GM12878 (cell line): ENCODE data around the gene EEFSEC. TPM values are rescaled to one million over a fixed set of nuclear protein-coding genes. Genes with fewer than 3 reads are reported as not detected.
A peak's percentile ranks its signal among the peaks of the same experiment; 100 is the strongest.

Experiments used
- ATAC-seq: fragments of 200-7000 bp; cut with Tn5 transposase; 3 replicates; pipeline ENCODE4 v1.9.1; 2020; ENCODE audit warnings: mild to moderate bottlenecking, moderate library complexity
- BruUV-seq: library from RNA; stranded (reverse); fragments of 400-500 nt; replicated peaks from 2 replicates; lab custom pipeline; 2021; lab: Mats Ljungman, UMichigan
- CTCF ChIA-PET: fragments of 300-600 bp; sonication (Branson Sonifier 250); formaldehyde crosslinking; extraction: SDS; loops from one replicate; lab custom pipeline; 2021; ENCODE audit warnings: inconsistent platforms; lab: Yijun Ruan, JAX
- POLR2A ChIA-PET: fragments of 350-600 bp; formaldehyde crosslinking; extraction: SDS; loops from one replicate; lab custom pipeline; 2021; ENCODE audit warnings: inconsistent platforms; lab: Charles Lee
- RAD21 ChIA-PET: fragments of 300-600 bp; sonication (Branson Sonifier 250); formaldehyde crosslinking; loops from one replicate; lab custom pipeline; 2023; ENCODE audit warnings: antibody characterized with exemption; ENCODE audit not compliant: unreplicated experiment; lab: Charles Lee
- SMC1A ChIA-PET: fragments of 300-600 bp; sonication (Branson Sonifier 250); formaldehyde crosslinking; loops from one replicate; lab custom pipeline; 2023; ENCODE audit not compliant: unreplicated experiment, uncharacterized antibody; lab: Charles Lee
- DNase-seq: peaks from one replicate; pipeline ENCODE4 v3.0.0-alpha.2; 2011; ENCODE audit warnings: low read depth, low spot score
- FAIRE-seq: peaks from 3 replicates; lab custom pipeline; 2011; peaks lifted over from hg19 to GRCh38; lab: Jason Lieb, UNC
- H2AFZ ChIP-seq: 2 replicates; pipeline ENCODE4 v1.6.0; 2011; ENCODE audit warnings: low read depth, low read length, control low read depth; ENCODE audit not compliant: control insufficient read depth
- H3K27ac ChIP-seq: 2 replicates; pipeline ENCODE4 v1.5.1; 2011; ENCODE audit warnings: control low read depth; ENCODE audit not compliant: control insufficient read depth, insufficient read depth
- H3K27me3 ChIP-seq, 2 experiments: replicated peaks in 1 of 2; 2 replicates each; pipeline versions ENCODE4 v1.6.0 to v1.6.1; 2011; ENCODE audit warnings: low read length in 1 of 2; ENCODE audit not compliant: control insufficient read depth in 2 of 2, insufficient read depth in 2 of 2
- H3K36me3 ChIP-seq, 2 experiments: 2 replicates each; pipeline ENCODE4 v1.5.1; 2011; ENCODE audit warnings: low read length in 1 of 2; ENCODE audit not compliant: control insufficient read depth in 2 of 2, insufficient read depth in 2 of 2
- H3K4me1 ChIP-seq: 2 replicates; pipeline ENCODE4 v1.6.1; 2011; ENCODE audit warnings: mild to moderate bottlenecking, low read length, moderate library complexity, mixed read lengths; ENCODE audit not compliant: control insufficient read depth, insufficient read depth
- H3K4me2 ChIP-seq: 2 replicates; pipeline ENCODE4 v1.6.0; 2011; ENCODE audit warnings: control low read depth; ENCODE audit not compliant: control insufficient read depth, insufficient read depth
- H3K4me3 ChIP-seq: fragments of 200-600 bp; sonication (generic); 2 replicates; pipeline ENCODE4 v1.5.1; 2016
- H3K79me2 ChIP-seq: 2 replicates; pipeline ENCODE4 v1.6.0; 2011; ENCODE audit warnings: low read length; ENCODE audit not compliant: control insufficient read depth, insufficient read depth
- H3K9ac ChIP-seq: 2 replicates; pipeline ENCODE4 v1.8.0; 2011; ENCODE audit warnings: low read length, control low read depth, mixed read lengths; ENCODE audit not compliant: control insufficient read depth, insufficient read depth
- H3K9me3 ChIP-seq: replicated peaks from 3 replicates; pipeline ENCODE4 v1.5.1; 2011; ENCODE audit warnings: mild to moderate bottlenecking, low read length; ENCODE audit not compliant: control insufficient read depth, insufficient read depth
- H4K20me1 ChIP-seq: 2 replicates; pipeline ENCODE4 v1.6.0; 2011; ENCODE audit not compliant: control insufficient read depth, insufficient read depth
- LARP7 ChIP-seq: fragments of 450-650 bp; IDR thresholded peaks from 2 replicates; pipeline ENCODE4 v1.6.1; 2017; ENCODE audit warnings: mild to moderate bottlenecking
- NR2C2 ChIP-seq: IDR thresholded peaks from 2 replicates; pipeline ENCODE4 v1.6.1; 2011; ENCODE audit warnings: borderline replicate concordance, low read depth; ENCODE audit not compliant: control insufficient read depth, insufficient read length
- SMARCA5 ChIP-seq: fragments of 450-650 bp; IDR thresholded peaks from 2 replicates; pipeline ENCODE4 v1.6.1; 2017; ENCODE audit warnings: mild to moderate bottlenecking
- TCF3 ChIP-seq: IDR thresholded peaks from 2 replicates; pipeline ENCODE4 v1.6.1; 2012; ENCODE audit warnings: low read depth, mild to moderate bottlenecking, low read length, borderline replicate concordance; ENCODE audit not compliant: insufficient read depth
- YY1 ChIP-seq: IDR thresholded peaks from 2 replicates; pipeline ENCODE4 v1.6.1; 2011; ENCODE audit warnings: low read depth, mild to moderate bottlenecking, low read length
- ZNF217 ChIP-seq: fragments of 450-650 bp; IDR thresholded peaks from 2 replicates; pipeline ENCODE4 v1.6.1; 2017; ENCODE audit warnings: antibody characterized with exemption, mild to moderate bottlenecking
- WGBS: methylation state at CpG from one replicate; pipeline ENCODE4 v1.1.6; 2016; ENCODE audit warnings: low lambda C conversion rate; ENCODE audit not compliant: insufficient replicate concordance, insufficient coverage; ENCODE audit errors: missing lambda C conversion rate; 5-methylcytosine and 5-hydroxymethylcytosine counted together
- in situ Hi-C: fragments of 300-500 bp; cut with MboI; formaldehyde crosslinking; loops from 9 replicates; pipeline ENCODE4 v1.14.3; 2018; ENCODE audit warnings: mixed read lengths
- intact Hi-C: fragments of 100-400 bp; cut with micrococcal nuclease; formaldehyde crosslinking; loops from one replicate; pipeline ENCODE4 v1.14.2; 2022; ENCODE audit not compliant: unreplicated experiment
- polyA plus RNA-seq, 11 experiments: library from polyadenylated mRNA; depleted of rRNA in 4 of 11; unstranded in 6 of 11; stranded (reverse) in 5 of 11; fragments of >200 nt; fragmentation: Nextera tagmentation in 4 of 11; fragmentation: Illumina TruSeq in 1 of 11; extraction: Ambion mirVana in 4 of 11; extraction: Trizol in 1 of 11; gene quantifications; 1 replicate in 1 of 11; 2 replicates in 10 of 11; pipeline versions ENCODE4 v1.2.1 to v1.2.3, GENCODE V29; 2011 to 2016; ENCODE audit warnings: inconsistent platforms in 2 of 11, missing spikeins in 2 of 11, low read depth in 1 of 11
- total RNA-seq, 4 experiments: library from RNA; depleted of rRNA in 3 of 4; stranded (reverse); fragments of >200 nt in 3 of 4; fragmentation: Illumina TruSeq in 1 of 4; extraction: Trizol in 1 of 4; gene quantifications; 2 replicates each; pipeline versions ENCODE4 v1.2.1 to v1.2.3, GENCODE V29; 2013 to 2021
- TF ChIP-seq, protein P1 (sequence below): fragments of 450-650 bp; IDR thresholded peaks from 2 replicates; pipeline ENCODE4 v1.6.1; 2017; ENCODE audit warnings: mild to moderate bottlenecking, moderate library complexity

EEFSEC gene
- total and polyA plus RNA-seq, 10 of the 15 experiments (the other 5 are each of a cell fraction or from before 2014, with no cell fraction given): 0.29 to 29.1 (median 16.1) TPM

DNA sequence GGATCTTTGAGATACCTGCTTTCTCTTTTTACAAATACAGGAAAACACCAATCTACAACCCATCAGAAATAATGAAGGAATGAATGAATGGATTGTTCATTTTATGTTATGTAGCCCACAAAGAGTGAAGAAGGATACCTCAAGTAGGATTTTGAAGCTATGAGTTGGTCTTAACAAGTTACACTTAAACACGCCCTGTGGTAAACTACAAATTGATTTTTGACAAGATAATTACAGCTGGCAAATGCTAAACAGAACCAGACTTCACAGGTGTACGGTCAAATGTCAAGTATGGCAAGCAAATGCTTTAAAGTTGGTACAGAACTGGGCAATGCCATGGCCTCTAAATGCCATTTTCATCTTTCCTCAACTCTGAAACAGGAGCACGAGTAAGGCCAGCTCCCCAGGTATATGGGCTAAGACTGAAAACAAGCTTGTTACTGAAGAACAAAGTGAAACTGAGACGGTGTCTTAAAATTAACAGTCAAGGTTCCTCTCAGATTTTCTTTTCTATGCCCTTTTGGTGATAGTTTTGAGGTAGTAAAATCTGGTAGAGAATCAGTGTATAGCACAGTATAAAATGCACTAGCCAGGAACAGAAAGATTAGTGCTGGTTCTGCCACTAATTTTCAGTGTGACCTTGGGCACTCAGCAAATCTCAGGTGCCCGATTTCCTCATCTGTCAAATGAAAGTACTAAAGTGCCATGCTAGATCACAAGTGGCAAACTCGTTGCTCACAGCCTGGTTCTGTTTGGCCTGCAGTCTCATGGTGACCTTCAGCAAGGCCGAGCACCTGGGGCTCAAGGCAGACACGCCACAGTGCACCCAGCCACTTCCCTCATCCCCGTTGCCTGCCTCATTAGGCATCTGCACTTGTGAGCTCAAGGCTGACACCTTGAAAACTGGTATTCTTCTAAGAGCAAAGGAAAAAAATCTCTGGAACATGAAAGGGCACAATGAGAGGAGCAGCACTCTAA lies 39.2 kb upstream of the EEFSEC start (continued):
- TF ChIP-seq, protein P1, sequence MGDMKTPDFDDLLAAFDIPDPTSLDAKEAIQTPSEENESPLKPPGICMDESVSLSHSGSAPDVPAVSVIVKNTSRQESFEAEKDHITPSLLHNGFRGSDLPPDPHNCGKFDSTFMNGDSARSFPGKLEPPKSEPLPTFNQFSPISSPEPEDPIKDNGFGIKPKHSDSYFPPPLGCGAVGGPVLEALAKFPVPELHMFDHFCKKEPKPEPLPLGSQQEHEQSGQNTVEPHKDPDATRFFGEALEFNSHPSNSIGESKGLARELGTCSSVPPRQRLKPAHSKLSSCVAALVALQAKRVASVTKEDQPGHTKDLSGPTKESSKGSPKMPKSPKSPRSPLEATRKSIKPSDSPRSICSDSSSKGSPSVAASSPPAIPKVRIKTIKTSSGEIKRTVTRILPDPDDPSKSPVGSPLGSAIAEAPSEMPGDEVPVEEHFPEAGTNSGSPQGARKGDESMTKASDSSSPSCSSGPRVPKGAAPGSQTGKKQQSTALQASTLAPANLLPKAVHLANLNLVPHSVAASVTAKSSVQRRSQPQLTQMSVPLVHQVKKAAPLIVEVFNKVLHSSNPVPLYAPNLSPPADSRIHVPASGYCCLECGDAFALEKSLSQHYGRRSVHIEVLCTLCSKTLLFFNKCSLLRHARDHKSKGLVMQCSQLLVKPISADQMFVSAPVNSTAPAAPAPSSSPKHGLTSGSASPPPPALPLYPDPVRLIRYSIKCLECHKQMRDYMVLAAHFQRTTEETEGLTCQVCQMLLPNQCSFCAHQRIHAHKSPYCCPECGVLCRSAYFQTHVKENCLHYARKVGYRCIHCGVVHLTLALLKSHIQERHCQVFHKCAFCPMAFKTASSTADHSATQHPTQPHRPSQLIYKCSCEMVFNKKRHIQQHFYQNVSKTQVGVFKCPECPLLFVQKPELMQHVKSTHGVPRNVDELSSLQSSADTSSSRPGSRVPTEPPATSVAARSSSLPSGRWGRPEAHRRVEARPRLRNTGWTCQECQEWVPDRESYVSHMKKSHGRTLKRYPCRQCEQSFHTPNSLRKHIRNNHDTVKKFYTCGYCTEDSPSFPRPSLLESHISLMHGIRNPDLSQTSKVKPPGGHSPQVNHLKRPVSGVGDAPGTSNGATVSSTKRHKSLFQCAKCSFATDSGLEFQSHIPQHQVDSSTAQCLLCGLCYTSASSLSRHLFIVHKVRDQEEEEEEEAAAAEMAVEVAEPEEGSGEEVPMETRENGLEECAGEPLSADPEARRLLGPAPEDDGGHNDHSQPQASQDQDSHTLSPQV: no peak
- TF ChIP-seq NR2C2 (no peak), LARP7 (no peak)
- TF ChIP-seq, all 136 proteins: peak for 6

DNA sequence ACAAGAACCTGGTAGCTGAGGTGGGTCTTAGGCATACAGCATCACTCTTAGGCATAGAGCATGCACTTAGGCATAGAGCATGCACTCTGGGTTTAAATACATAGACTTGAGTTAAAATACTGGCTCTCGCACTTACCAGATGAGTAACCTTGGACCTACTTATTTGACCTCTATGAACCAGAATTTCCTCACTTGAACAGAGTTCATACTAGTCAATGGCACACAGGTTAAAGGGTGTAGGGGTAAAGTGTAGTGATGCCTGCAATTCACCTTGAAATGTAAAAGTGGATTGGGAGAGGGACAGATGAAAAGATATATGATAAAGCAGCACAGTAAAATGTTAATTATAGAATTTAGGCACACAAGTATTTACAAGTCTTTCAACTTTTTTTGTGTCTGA lies 31.3 kb upstream of the EEFSEC start:
- H3K4me1 ChIP-seq: peaks cover 6% of the 10 kb centered on the region
- BruUV-seq: no TSS peak
- no peak for TF ChIP-seq YY1
- no peak for TF ChIP-seq ZNF217
- TF ChIP-seq TCF3: no peak
- TF ChIP-seq SMARCA5: no peak
- ChIA-PET POLR2A (interaction anchor here (0.6 to 1.1 kb wide), 2 partner anchors 70 to 124 kb away, joined by 3 read pairs; partner anchors contain the start of gene SEC61A1), RAD21 (no interaction called here), CTCF (interaction anchor here (0.7 to 3.6 kb wide), 2 partner anchors 12 to 26 kb away, joined by 3 to 31 read pairs; no protein-coding TSS in a partner anchor), SMC1A (interaction anchor here (1.6 kb wide), 2 partner anchors 12 to 64 kb away, joined by 3 to 4 read pairs; no protein-coding TSS in a partner anchor)
- H3K9ac ChIP-seq: no peak overlapping the region; the same call in 1 of the 2 replicates
- no peak overlapping the region for H3K27ac ChIP-seq
- FAIRE-seq (no peak), DNase-seq (no peak), ATAC-seq (no peak)
- H3K4me2 ChIP-seq: peak overlapping the region; percentile 93
- H3K79me2 ChIP-seq: peaks cover 20% of the 10 kb centered on the region
- 100% methylated on average over 1 of the region's 1 CpG for WGBS
- no peaks in the 10 kb centered on the region for H3K9me3 ChIP-seq
- in situ Hi-C loops: no loop called here
- H4K20me1 ChIP-seq: no peaks in the 10 kb centered on the region
- H3K27me3 ChIP-seq: no peaks in the 10 kb centered on the region
- H2AFZ ChIP-seq: no peak overlapping the region
- peaks cover 0 to 5% of the 10 kb centered on the region in 2 experiments; a peak in 2 of 4 replicates for H3K36me3 ChIP-seq
- H3K4me3 ChIP-seq: peak overlapping the region; percentile 91
- intact Hi-C loops: no loop called here
